Measurements from ENCODE around the gene OLFM3.

The OLFM3 gene

GRCh38 chr1:101945884-101946283 is 50.8 kb downstream of the OLFM3 start:
- no peak overlapping the region for H3K27ac ChIP-seq (ENCODE audit: low read depth, low read length)
- no peaks in the 10 kb centered on the region for H3K36me3 ChIP-seq (ENCODE audit: control insufficient read depth, insufficient read depth, low read length)
- no peak overlapping the region for H3K4me3 ChIP-seq (ENCODE audit: low read depth, low read length)
- H3K9ac ChIP-seq (ENCODE audit: low read depth, low read length) = no peak overlapping the region
- no peaks in the 10 kb centered on the region for H3K9me3 ChIP-seq (ENCODE audit: control insufficient read depth, insufficient read depth, low read length)
- no peaks in the 10 kb centered on the region for H3K4me1 ChIP-seq (ENCODE audit: control insufficient read depth, insufficient read depth, low read length)
- H3K27me3 ChIP-seq (ENCODE audit: control insufficient read depth, insufficient read depth, low read length) = no peaks in the 10 kb centered on the region

GRCh38 chr1:101943237-101943636 is 53.5 kb downstream of the OLFM3 start:
- Histone ChIP-seq H3K4me1 (ENCODE audit: control insufficient read depth, insufficient read depth, low read length) (no peaks in the 10 kb centered on the region), H3K9me3 (ENCODE audit: control insufficient read depth, insufficient read depth, low read length) (no peaks in the 10 kb centered on the region), H3K27ac (ENCODE audit: low read depth, low read length) (no peak overlapping the region), H3K4me3 (ENCODE audit: low read depth, low read length) (no peak overlapping the region), H3K9ac (ENCODE audit: low read depth, low read length) (no peak overlapping the region), H3K27me3 (ENCODE audit: control insufficient read depth, insufficient read depth, low read length) (no peaks in the 10 kb centered on the region), H3K36me3 (ENCODE audit: control insufficient read depth, insufficient read depth, low read length) (no peaks in the 10 kb centered on the region)

GRCh38 chr1:101942516-101943193 is 54.1 kb downstream of the OLFM3 start:
- Histone ChIP-seq H3K9ac (ENCODE audit: low read depth, low read length) (no peak overlapping the region), H3K36me3 (ENCODE audit: control insufficient read depth, insufficient read depth, low read length) (no peaks in the 10 kb centered on the region), H3K4me3 (ENCODE audit: low read depth, low read length) (no peak overlapping the region)

GRCh38 chr1:101938681-101939080 is 58.0 kb downstream of the OLFM3 start:
- Histone ChIP-seq H3K4me3 (ENCODE audit: low read depth, low read length) (no peak overlapping the region), H3K9ac (ENCODE audit: low read depth, low read length) (no peak overlapping the region), H3K9me3 (ENCODE audit: control insufficient read depth, insufficient read depth, low read length) (no peaks in the 10 kb centered on the region), H3K27me3 (ENCODE audit: control insufficient read depth, insufficient read depth, low read length) (no peaks in the 10 kb centered on the region), H3K27ac (ENCODE audit: low read depth, low read length) (no peak overlapping the region), H3K36me3 (ENCODE audit: control insufficient read depth, insufficient read depth, low read length) (no peaks in the 10 kb centered on the region), H3K4me1 (ENCODE audit: control insufficient read depth, insufficient read depth, low read length) (peaks cover under 1% of the 10 kb centered on the region; the same call in 1 of the 2 replicates)

More at GRCh38 chr1:101942516-101943193, 54.1 kb downstream of the OLFM3 start:
- Histone ChIP-seq H3K9me3 (ENCODE audit: control insufficient read depth, insufficient read depth, low read length) (no peaks in the 10 kb centered on the region), H3K4me1 (ENCODE audit: control insufficient read depth, insufficient read depth, low read length) (no peaks in the 10 kb centered on the region), H3K27me3 (ENCODE audit: control insufficient read depth, insufficient read depth, low read length) (no peaks in the 10 kb centered on the region), H3K27ac (ENCODE audit: low read depth, low read length) (no peak overlapping the region)

- H3K27ac ChIP-seq (ENCODE audit: low read depth, low read length) = no peak overlapping the region
- no peaks in the 10 kb centered on the region for H3K36me3 ChIP-seq (ENCODE audit: control insufficient read depth, insufficient read depth, low read length)
- H3K9ac ChIP-seq (ENCODE audit: low read depth, low read length) = no peak overlapping the region
- no peaks in the 10 kb centered on the region for H3K27me3 ChIP-seq (ENCODE audit: control insufficient read depth, insufficient read depth, low read length)
- no peaks in the 10 kb centered on the region for H3K9me3 ChIP-seq (ENCODE audit: control insufficient read depth, insufficient read depth, low read length)
- H3K4me3 ChIP-seq (ENCODE audit: low read depth, low read length) = no peak overlapping the region
- peaks cover 5% of the 10 kb centered on the region for H3K4me1 ChIP-seq (ENCODE audit: control insufficient read depth, insufficient read depth, low read length)
Measured at GRCh38 chr1:101929343-101929742, 67.4 kb downstream of the OLFM3 start.

DNA sequence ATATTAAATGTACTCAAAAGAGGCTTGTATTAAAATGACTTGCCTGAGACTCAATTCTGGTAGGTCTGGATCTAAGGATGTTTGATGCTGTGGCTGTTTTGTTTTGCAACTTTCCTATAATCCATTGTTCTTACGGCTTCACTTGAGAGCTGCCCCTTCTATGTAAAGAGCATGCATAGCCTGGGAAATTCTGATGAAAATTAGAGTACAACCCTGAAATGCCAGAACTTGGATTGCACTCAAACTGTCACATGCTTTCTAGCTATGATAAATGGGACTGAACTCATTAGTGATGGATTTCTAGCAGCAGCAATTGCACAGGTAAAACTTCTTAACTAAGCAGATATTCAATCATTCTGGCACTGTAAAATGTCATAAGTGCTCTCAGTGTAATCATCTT is 67.9 kb downstream of the OLFM3 start:
- no peaks in the 10 kb centered on the region for H3K9me3 ChIP-seq (ENCODE audit: control insufficient read depth, insufficient read depth, low read length)

GRCh38 chr1:101924700-101925099 is 72.0 kb downstream of the OLFM3 start:
- no peaks in the 10 kb centered on the region for H3K9me3 ChIP-seq (ENCODE audit: control insufficient read depth, insufficient read depth, low read length)
- no peaks in the 10 kb centered on the region; the same call in 1 of the 2 replicates for H3K4me1 ChIP-seq (ENCODE audit: control insufficient read depth, insufficient read depth, low read length)
- H3K27me3 ChIP-seq (ENCODE audit: control insufficient read depth, insufficient read depth, low read length) = no peaks in the 10 kb centered on the region; the same call in 1 of the 2 replicates
- H3K27ac ChIP-seq (ENCODE audit: low read depth, low read length) = no peak overlapping the region
- no peak overlapping the region for H3K4me3 ChIP-seq (ENCODE audit: low read depth, low read length)
- H3K36me3 ChIP-seq (ENCODE audit: control insufficient read depth, insufficient read depth, low read length) = no peaks in the 10 kb centered on the region
- no peak overlapping the region for H3K9ac ChIP-seq (ENCODE audit: low read depth, low read length)

More for the DNA sequence above, 67.9 kb downstream of the OLFM3 start:
- no peak overlapping the region for H3K27ac ChIP-seq (ENCODE audit: low read depth, low read length)
- no peak overlapping the region for H3K4me3 ChIP-seq (ENCODE audit: low read depth, low read length)
- H3K36me3 ChIP-seq (ENCODE audit: control insufficient read depth, insufficient read depth, low read length) = no peaks in the 10 kb centered on the region
- no peak overlapping the region for H3K9ac ChIP-seq (ENCODE audit: low read depth, low read length)
- H3K27me3 ChIP-seq (ENCODE audit: control insufficient read depth, insufficient read depth, low read length) = no peaks in the 10 kb centered on the region
- H3K4me1 ChIP-seq (ENCODE audit: control insufficient read depth, insufficient read depth, low read length) = peaks cover 5% of the 10 kb centered on the region

- Histone ChIP-seq H3K4me1 (ENCODE audit: control insufficient read depth, insufficient read depth, low read length) (no peaks in the 10 kb centered on the region; the same call in 1 of the 2 replicates), H3K4me3 (ENCODE audit: low read depth, low read length) (no peak overlapping the region), H3K27me3 (ENCODE audit: control insufficient read depth, insufficient read depth, low read length) (no peaks in the 10 kb centered on the region; the same call in 1 of the 2 replicates), H3K9ac (ENCODE audit: low read depth, low read length) (no peak overlapping the region), H3K36me3 (ENCODE audit: control insufficient read depth, insufficient read depth, low read length) (no peaks in the 10 kb centered on the region), H3K9me3 (ENCODE audit: control insufficient read depth, insufficient read depth, low read length) (no peaks in the 10 kb centered on the region), H3K27ac (ENCODE audit: low read depth, low read length) (no peak overlapping the region)
Measured at GRCh38 chr1:101920577-101920976, 76.1 kb downstream of the OLFM3 start.

GRCh38 chr1:101918277-101918676 is 78.4 kb downstream of the OLFM3 start:
- H3K36me3 ChIP-seq (ENCODE audit: control insufficient read depth, insufficient read depth, low read length) = no peaks in the 10 kb centered on the region
- no peak overlapping the region for H3K4me3 ChIP-seq (ENCODE audit: low read depth, low read length)
- no peak overlapping the region for H3K27ac ChIP-seq (ENCODE audit: low read depth, low read length)
- H3K9me3 ChIP-seq (ENCODE audit: control insufficient read depth, insufficient read depth, low read length) = no peaks in the 10 kb centered on the region
- no peaks in the 10 kb centered on the region; the same call in 1 of the 2 replicates for H3K4me1 ChIP-seq (ENCODE audit: control insufficient read depth, insufficient read depth, low read length)
- H3K9ac ChIP-seq (ENCODE audit: low read depth, low read length) = no peak overlapping the region
- H3K27me3 ChIP-seq (ENCODE audit: control insufficient read depth, insufficient read depth, low read length) = no peaks in the 10 kb centered on the region; the same call in 1 of the 2 replicates

DNA sequence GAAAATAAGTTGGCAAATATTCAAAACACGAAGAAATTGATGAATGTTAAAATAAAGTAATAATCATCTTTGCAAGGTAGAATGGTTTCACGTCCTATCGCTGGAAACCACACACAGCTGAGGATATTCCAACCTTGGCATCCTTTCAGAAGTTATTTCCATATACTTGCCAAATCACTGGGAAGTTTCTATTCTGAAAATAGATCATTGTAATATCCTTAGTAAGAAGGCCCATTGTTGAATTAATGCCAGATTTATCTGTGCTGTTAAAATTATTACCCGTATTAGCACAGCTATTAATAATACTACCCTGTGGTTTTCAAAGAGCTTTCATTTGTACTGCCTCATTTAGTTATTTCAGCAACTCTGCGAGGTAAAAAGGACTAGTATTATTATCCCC is 81.1 kb downstream of the OLFM3 start:
- Histone ChIP-seq H3K27ac (ENCODE audit: low read depth, low read length) (no peak overlapping the region), H3K9me3 (ENCODE audit: control insufficient read depth, insufficient read depth, low read length) (no peaks in the 10 kb centered on the region), H3K36me3 (ENCODE audit: control insufficient read depth, insufficient read depth, low read length) (no peaks in the 10 kb centered on the region), H3K4me1 (ENCODE audit: control insufficient read depth, insufficient read depth, low read length) (no peaks in the 10 kb centered on the region; the same call in 1 of the 2 replicates), H3K4me3 (ENCODE audit: low read depth, low read length) (no peak overlapping the region), H3K9ac (ENCODE audit: low read depth, low read length) (no peak overlapping the region), H3K27me3 (ENCODE audit: control insufficient read depth, insufficient read depth, low read length) (no peaks in the 10 kb centered on the region; the same call in 1 of the 2 replicates)

- H3K27me3 ChIP-seq (ENCODE audit: control insufficient read depth, insufficient read depth, low read length) = no peaks in the 10 kb centered on the region
- no peaks in the 10 kb centered on the region for H3K9me3 ChIP-seq (ENCODE audit: control insufficient read depth, insufficient read depth, low read length)
- no peak overlapping the region for H3K27ac ChIP-seq (ENCODE audit: low read depth, low read length)
- H3K4me1 ChIP-seq (ENCODE audit: control insufficient read depth, insufficient read depth, low read length) = no peaks in the 10 kb centered on the region
- no peak overlapping the region for H3K9ac ChIP-seq (ENCODE audit: low read depth, low read length)
- H3K4me3 ChIP-seq (ENCODE audit: low read depth, low read length) = no peak overlapping the region
- no peaks in the 10 kb centered on the region for H3K36me3 ChIP-seq (ENCODE audit: control insufficient read depth, insufficient read depth, low read length)
Measured at GRCh38 chr1:101914473-101915242, 82.1 kb downstream of the OLFM3 start.

Measured in HUES48 (cell line).